Non-pigmented ciliary epithelial cell (primary cell): Measurements from ENCODE around the gene TNK1.
"Not testable (repeated sequence)": the region's sequence is repeated elsewhere in the genome, so short reads cannot be mapped to it uniquely, and the experiment has no call there.

Experiments
- DNase-seq: peaks from one replicate; pipeline ENCODE4 v3.0.0-alpha.2; 2010; ENCODE audit warnings: low read depth

TNK1 gene

DNA sequence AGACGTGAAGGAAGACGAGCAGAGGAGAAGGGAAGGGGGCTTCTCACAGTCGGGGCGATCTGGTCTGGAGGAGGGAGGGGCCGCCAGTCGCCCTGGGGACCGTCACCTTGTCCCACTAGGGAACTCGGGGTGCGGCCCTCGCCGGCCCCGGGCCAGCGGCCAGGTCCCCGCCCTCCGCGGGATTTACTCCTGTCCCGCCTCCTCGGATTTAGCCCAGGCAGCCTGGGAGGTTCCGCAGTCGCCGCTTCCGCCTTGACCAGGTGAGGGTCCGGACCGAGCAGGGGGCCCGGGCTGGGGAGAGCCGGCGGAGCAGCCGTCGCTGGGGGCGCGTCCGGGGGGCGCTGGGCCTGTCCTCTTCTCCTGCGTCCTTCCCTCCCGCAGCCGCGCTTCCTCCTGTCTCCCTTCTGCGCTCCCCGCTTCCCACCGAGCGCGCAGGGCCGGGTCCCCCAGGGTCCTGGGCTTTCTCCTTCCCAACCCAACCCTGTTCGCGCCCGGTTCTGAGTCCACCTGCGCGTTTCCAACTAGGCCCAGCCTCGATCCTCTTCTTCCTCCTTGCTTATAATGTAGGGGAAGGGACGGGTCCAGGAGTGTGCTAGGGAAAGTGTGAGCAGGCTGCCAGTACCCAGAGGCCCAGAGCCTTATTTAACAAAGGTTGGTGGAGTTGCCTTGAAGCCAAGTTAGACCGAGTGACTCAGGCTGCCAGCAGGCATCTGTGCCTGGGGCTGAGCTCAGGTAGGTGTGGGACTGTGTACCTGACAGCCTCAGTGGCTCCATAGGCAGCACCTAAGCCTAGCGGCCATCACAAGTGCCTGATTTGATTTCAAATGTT lies at the start of gene TNK1:
TNK1 (plus strand) TSS at position 235 of the 829 bp plus-strand sequence. CDS start 1,838 bp downstream, outside the sequence.
- no peak for DNase-seq

DNA sequence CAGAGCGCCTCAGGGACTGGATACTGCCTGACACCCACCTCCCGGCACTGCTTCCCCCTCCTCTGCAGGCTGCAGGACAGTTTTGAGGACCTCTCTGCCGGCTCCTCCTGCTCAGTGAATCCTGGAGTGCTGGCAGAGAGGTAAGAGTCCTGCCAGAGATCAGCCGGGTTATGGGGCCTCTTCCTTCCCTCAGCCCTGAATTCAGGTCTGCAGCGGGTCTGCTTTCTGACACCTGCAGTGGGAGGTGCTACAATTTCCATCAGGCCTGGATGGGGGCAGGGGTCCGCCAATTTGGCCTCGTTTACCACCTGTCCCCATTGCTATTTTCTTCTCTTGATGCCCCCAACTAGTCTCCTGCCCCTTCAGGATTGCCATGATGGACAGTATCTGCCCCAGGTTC lies 48.8 kb upstream of the TNK1 start:
- DNase-seq, result no peak

DNA sequence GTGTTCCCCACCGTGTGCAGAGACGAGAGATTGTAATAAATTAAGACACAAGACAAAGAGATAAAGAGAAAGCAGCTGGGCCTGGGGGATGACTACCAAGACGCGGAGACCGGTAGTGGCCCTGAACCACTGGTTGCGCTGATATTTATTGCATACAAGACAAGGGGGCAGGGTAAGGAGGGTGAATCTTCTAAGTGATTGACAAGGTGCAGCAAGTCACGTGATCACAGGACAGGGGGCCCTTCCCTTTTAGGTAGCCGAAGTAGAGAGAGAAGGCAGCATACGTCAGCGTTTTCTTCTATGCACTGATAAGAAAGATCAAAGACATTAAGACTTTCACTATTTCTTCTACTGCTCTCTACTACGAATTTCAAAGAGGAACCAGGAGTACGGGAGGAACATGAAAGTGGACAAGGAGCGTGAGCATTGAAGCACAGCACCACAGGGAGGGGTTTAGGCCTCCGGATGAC lies 48.3 kb upstream of the TNK1 start:
- not testable (repeated sequence) for DNase-seq

DNA sequence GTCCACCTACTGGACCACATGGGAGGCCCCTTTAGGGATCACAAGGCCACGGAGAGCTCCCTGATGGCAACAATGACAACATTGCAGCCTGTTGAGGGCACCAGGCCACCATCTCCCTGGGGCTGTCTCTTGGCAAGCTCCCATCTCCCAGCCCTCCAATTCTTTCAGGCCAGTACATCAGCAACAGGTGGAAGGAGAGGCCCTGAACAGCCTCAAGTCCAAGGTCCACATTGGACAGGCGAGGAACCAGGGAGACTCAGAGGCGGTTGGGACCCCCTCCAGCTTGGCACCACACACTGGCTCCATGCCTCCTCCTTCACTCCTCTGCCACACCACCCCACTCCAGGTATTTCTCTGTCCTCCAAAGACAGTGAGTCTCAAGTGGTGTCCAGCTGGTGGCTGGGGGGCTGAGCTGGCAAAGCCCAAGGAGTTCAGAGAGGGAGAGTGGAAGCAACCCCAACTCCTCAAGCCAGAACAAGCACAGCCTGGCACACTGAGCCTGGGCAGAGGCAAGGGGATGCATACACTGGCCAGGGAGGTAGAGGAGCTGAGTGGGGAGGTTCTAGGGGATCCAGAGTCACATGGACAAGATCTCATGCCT lies 45.9 kb upstream of the TNK1 start:
- DNase-seq, result no peak

DNA sequence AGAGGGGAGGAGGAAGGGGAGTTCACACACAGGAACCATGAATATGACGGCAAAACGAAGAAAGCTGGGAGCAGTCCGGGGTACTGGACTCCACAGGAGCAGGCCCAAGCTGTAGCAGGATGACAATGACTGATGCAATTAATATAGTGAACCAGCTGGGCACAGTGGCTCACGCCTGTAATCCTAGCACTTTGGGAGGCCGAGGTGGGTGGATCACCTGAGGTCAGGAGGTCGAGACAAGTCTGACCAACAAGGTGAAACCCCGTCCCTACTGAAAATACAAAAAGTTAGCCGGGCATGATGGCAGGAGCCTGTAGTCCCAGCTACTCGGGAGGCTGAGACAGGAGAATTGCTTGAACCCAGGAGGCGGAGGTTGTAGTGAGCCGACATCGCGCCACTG lies 45.1 kb upstream of the TNK1 start:
- DNase-seq, result not testable (repeated sequence)

DNA sequence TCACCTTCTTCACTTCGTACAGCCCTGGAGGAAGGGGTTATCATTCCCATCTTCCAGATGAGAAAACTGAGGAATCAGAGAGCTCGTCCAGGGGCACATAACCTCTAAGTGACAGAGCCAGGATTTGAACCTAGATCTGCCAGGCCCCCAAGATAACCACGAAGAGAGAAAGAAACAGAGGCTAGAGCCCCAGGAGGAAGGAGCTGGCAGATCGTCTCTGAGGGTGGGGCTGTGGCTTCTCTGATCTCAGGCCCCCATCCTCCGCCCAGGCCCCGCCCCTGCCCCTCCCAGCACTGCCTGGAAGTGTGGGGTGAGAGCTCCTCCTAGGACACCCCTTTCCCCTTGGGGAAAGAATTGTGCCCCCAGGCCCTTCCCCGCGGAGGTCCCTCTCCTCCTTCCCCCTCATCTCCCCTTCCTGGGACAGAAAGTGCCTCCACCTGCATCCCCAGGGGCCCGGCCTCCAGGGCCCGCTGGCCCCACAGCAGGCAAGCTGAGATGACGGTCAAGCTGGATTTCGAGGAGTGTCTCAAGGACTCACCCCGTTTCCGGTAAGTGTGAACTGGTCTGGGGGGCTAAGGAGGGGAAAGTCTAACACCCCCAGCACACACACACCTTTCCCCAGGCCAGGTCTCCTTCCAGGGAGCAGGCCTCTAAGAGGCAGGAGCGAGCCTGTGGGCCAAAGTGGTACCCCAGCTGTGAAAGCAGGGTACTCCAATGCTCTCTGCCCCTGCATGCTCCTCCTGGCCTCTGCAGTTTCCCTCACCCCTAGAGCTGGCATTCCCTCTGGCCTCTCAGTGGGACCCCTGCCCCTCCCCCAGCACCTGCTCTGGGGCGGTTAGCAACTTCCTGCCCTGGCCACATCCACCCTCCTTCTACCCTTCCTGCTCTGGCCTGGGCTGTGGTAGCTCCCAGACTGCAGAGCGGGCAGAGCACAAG lies 44.4 kb upstream of the TNK1 start, which contains the start of gene ACAP1:
ACAP1 (plus strand) TSS at position 290 of the 936 bp plus-strand sequence; CDS start at position 496, 206 bp downstream.
- no peak for DNase-seq

DNA sequence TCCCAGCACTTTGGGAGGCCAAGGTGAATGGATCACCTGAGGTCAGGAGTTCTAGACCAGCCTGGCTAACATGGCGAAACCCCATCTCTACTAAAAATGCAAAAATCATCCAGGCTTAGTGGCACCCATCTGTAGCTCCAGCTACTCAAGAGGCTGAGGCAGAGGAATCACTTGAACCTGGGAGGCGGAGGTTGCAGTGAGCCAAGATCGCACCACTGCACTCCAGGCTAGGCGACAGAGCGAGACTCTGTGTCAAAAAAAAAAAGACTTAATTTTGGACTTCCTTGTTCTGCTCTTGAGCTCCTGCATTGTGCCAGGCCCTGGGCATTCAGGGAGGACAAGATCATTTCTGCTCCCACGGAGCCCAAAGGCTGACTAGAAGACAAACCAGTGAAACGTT lies 43.3 kb upstream of the TNK1 start:
- DNase-seq, result not testable (repeated sequence)

DNA sequence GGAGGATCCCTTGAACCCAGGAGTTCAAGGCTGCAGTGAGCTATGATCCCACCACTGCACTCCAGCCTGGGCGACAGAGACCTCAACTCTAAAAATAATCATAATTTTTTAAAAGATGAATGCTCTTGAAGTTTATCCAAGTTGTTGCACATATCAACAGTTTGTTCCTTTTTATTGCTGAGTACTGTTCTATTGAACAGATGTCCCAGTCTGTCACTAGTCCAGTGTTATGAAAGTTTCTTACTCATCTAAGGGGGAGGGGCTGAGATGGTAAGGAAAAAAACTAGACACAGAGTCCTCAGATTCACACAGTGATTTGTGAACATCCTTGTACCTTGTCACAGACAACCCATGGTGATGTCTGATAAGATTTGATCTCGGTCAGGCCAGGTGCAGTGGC lies 40.7 kb upstream of the TNK1 start:
- no peak for DNase-seq

DNA sequence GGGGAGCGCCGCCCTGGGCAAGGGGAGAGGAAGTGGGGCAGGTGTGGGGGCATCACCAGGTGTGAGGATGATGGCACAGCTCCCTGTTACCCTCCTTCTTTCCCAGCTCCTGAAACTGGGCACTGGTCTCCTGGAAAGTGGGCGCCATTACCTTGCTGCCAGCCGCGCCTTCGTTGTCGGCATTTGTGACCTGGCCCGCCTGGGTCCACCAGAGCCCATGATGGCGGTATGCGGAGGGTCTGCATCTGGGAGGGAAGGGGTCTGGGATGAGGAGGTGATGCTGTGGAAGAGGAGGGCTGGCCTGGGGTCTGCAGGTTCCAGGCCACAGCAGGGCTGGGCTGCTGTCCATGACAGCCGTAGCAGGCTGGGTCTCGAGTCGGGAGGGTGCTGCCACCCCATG lies 39.0 kb upstream of the TNK1 start:
- no peak for DNase-seq

DNA sequence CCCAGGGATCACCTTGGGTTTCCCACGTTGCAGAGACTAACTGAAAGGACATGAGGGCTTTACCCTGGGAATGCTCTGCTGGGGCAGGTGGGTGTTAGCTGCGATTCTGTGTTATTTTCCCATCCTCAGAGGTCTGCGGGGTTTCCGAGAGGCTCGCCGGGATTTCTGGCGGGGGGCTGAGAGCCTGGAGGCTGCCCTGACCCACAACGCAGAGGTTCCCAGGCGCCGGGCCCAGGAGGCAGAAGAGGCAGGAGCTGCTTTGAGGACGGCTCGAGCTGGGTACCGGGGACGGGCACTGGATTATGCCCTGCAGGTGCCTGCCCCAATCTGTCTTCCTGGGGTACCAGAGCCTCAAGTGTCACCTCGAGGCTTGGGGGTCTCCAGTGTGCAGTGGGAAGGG lies 37.6 kb upstream of the TNK1 start:
- no peak for DNase-seq

DNA sequence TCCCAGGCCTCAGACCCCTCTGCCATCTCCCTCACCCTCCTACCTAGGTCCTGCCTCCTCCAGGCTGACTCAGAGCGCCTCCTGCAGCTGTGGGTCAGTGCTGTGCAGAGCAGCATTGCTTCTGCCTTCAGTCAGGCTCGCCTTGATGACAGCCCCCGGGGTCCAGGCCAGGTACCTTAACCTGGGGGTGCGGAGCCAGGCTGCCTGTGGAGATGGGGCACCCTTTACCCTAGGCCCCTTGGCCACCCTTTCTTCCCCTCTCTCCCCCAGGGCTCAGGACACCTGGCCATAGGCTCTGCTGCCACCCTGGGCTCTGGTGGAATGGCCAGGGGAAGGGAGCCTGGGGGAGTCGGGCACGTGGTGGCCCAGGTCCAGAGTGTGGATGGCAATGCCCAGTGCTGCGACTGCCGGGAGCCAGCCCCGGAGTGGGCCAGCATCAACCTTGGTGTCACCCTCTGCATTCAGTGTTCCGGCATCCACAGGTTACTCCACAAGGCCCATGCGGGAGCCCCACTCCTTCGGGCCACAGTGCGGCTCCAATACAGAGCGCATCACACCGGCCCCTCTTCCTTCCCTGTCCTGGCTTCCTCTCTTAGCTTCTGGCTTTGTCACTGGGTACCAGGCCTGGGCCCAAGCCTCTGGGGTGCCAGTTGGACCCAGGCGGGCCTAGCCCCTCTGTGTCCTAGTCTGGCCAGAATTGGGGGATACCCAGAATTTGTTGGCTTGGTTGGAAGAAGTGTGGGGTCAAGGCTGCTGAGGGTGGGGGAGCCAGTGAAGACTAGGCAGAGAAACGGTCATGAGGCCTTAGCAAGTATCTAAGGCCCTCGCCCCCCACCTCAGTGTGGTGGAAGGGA lies 33.9 kb upstream of the TNK1 start:
- DNase-seq, result no peak

DNA sequence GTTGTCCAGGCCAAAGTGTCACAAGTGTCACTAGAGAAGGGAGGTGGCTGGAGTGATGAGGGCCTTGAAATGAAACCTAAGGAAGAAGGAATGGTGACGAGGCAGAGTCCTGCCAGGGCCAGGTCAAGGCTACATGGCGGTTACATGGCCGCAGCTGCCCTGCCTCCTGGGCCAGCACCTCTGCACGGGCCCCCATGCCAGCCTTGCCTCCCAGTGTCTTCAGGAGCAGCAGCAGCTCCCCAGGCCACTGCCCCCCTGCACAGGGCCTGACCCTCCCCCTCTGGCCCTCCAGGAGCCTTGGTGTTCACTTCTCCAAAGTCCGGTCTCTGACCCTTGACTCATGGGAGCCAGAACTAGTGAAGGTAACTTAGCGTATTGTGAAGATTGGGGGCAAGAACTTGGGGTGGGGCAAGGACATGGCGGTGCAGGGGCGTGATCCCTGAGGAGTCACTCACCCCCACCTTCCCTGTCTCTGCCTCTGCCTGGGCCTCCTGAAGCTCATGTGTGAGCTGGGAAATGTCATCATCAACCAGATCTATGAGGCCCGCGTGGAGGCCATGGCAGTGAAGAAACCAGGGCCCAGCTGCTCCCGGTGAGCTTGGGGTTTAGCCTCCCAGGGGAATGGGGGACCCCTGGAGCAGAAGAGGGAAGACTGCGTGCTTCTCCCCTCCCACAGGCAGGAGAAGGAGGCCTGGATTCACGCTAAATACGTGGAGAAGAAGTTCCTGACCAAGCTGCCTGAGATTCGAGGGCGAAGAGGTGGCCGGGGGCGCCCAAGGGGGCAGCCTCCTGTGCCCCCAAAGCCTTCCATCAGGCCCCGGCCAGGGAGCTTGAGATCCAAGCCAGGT lies 33.0 kb upstream of the TNK1 start:
- DNase-seq, result no peak

DNA sequence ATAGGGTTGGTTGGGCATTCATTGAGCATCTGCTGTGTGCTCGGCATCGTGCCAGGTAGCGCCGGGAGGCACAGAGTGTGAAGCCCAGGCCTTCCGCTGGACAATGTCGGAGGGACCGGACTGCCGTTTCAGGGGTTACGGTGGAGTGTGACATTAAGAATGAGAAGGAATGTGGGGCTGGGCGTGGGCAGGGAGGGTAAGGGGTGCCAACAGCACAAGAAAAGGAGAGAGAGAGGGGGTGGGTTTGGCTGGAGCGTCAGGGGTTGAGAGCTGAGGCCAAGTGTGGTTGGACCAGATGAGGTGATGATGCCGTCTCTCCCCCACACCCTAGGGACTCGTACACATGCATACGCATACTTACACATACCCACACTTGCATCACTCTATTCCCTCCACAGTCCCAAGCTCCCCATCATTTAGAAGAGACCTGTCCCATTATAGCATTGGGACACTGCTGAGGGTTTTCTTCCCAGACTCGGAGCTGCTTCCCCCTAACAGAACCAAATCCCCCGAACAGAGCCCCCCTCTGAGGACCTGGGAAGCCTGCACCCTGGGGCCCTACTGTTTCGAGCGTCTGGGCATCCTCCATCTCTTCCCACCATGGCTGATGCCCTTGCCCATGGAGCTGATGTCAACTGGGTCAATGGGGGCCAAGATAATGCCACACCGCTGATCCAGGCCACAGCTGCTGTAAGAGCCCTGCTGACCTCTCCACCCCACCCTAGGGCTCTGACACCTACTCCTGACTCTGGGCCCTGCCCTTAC lies 32.2 kb upstream of the TNK1 start:
- no peak for DNase-seq

DNA sequence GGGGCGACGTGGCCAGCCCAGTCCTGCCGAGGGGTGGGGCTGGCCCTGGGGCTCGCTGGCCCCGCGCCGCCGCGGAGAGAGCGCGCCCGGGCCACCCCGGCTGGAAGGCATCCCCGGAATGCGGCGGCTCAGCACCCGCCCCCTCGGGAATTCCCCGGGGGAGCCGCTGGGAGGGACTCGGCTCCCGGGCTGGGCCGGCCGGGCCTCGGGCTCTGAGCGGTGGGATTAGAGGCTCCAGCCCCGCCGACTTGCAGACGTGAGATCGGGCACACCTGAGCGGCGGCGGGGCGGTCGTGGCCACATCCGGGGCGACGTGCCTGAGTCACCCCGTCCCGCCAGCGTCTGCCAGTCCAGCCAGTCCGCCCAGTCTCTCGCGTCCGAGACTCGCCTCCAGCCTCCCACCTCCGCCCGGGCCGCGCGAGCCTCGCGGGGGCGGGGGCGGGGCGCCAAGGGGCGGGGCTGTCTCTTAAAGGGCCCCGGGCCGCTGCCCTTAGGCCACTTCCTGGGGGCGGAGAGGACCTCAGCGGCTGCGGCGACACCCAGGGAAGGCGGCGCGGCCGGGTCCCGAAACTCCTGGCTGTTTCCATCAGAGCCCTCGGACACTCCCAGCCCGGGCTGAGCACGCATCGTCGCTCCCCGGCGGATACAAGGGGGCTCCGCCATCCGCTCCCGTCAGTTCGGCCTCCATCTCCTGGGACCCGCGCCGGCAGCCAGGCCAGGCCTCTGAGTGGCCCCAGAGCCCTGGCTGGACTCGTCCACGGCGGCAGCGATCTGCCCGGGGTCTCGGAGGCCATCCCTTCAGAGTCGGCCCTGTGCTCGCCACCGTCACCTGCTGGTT lies 29.0 kb upstream of the TNK1 start, which contains the start of gene KCTD11:
KCTD11 (plus strand) TSS at position 498 of the 838 bp plus-strand sequence.
- no peak for DNase-seq

DNA sequence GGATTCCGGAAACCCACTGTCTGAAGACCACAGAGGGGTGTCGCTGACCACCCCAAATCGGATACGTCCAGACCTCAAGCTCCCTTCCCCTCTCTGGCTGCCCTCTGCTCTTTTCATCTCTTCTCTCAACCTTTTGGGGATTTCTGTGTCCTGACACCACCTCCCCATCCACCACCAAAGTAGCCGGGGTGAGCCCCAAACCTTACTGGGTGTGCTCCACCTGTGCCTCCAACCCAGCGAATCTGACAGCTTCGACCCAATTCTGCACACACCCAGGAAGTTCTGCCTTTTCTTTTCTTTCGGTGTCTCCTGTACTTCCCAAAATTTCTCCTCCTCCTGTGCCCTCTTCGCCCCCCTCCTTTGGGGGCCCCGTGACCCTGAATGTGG lies 28.4 kb upstream of the TNK1 start:
- DNase-seq, result no peak

DNA sequence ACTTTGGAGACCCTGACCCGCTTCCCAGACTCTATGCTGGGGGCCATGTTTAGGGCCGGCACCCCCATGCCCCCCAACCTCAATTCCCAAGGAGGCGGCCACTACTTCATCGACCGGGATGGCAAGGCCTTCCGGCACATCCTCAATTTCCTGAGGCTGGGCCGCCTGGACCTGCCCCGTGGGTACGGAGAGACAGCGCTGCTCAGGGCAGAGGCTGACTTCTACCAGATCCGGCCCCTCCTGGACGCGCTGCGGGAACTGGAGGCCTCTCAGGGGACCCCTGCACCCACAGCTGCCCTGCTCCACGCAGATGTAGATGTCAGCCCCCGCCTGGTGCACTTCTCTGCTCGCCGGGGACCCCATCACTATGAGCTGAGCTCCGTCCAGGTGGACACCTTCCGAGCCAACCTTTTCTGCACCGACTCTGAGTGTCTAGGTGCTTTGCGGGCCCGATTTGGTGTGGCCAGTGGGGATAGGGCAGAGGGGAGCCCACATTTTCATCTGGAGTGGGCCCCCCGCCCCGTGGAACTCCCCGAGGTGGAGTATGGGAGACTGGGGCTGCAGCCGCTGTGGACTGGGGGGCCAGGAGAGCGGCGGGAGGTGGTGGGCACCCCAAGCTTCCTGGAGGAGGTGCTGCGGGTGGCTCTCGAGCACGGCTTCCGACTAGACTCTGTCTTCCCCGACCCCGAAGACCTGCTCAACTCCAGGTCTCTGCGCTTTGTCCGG lies 27.8 kb upstream of the TNK1 start:
- no peak for DNase-seq

DNA sequence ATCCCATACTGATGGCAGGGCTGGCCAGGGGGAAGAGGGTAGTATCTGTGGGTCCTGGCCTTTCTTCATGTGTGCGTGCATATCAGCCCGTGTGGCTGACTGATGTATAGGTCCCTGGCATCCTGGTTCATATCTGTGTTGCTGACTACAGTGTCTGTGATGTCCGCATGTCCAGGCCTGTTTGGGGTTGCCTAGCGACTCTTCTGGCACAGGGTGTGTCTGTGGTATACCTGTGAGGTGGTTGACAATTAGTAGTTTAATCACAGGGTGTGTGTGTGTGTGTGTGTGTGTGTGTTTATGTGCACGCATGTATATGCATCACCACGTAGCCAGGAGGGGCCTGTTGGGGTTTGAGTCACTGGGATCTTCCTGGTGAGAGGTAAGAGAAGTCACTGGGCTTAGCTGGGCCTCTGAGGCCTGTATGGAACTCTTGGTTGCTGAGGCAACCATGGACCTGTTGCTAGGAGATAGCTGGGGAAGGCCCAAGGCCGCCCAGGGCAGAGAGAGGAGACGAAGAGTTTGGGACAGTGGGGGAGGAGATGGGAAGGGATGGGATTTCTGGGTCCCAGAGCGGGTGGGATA lies 26.5 kb upstream of the TNK1 start:
- DNase-seq, result no peak

DNA sequence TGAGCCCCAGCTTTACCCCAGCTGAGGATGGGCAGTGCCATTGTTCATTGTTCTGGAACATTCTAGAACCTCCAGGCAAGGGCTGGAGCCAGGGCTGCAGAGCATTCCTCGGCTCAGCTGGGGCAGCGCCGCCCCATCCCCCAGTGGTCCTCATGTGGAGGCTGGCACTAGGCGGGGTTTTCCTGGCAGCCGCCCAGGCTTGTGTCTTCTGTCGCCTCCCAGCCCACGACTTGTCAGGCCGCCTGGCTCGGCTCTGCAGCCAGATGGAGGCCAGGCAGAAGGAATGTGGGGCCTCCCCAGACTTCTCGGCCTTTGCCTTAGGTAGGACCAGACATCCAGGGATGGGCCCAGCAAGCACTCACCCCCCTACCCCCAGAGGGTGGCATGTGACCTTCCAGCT lies 25.8 kb upstream of the TNK1 start, which contains the start of gene TMEM95:
TMEM95 (plus strand) TSS at position 104 of the 400 bp plus-strand sequence; CDS start at position 153, 49 bp downstream.
- DNase-seq, result no peak
